GOT3 (cell line): ENCODE data around the gene LDHAL6A.
"Not testable (repeated sequence)": the region's sequence is repeated elsewhere in the genome, so short reads cannot be mapped to it uniquely, and the experiment has no call there.

Source experiments
- DNase-seq: peaks from one replicate; lab custom pipeline; 2025; ENCODE audit warnings: mixed read lengths; lab: John Stamatoyannopoulos, UW

The LDHAL6A gene

DNA sequence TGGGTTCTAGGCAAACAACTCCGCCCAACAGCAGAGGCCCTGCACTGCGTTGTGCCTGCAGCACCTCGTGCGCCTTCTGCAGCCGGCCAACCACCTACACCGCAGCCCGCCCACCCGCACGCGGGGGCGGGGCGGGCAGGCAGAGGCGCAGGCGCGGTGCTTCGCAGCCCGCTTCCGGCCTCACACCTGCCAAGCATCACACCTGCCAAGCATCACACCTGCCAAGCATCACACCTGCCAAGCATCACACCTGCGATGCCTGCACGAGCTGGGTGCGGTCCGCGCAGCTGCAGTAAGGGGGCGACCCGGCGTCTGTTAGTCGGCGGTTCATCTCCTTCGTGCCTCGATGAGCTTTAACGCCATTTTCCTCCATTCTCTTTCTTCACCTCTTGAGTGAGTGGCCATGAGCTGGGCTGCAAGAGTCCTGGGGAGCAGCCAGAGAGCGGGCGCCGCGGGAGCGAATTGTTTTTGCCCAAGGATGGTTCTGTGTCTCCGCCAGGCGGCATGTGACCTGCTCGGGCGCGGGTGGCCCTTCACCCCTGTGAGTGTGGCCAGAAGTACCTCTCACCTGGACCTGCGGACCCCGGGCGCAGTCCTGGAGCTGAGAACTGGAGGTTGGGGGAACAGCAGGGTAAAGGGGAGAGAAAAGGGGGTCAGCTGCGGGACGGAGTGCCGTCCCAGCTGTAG lies at the start of gene LDHAL6A:
Gene LDHAL6A, plus strand, starts transcription at position 171 of the 687 bp plus-strand sequence. CDS start 825 bp downstream, outside the sequence.
- no peak for DNase-seq

DNA sequence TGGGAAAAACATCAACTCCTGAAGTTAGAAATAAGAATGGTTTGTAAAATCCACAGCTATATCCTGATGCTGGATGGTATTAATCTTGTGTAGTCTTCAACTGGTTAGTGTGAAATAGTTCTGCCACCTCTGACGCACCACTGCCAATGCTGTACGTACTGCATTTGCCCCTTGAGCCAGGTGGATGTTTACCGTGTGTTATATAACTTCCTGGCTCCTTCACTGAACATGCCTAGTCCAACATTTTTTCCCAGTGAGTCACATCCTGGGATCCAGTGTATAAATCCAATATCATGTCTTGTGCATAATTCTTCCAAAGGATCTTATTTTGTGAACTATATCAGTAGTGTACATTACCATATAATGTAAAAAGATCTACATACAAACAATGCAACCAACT lies 48.3 kb upstream of the LDHAL6A start:
- not testable (repeated sequence) for DNase-seq

DNA sequence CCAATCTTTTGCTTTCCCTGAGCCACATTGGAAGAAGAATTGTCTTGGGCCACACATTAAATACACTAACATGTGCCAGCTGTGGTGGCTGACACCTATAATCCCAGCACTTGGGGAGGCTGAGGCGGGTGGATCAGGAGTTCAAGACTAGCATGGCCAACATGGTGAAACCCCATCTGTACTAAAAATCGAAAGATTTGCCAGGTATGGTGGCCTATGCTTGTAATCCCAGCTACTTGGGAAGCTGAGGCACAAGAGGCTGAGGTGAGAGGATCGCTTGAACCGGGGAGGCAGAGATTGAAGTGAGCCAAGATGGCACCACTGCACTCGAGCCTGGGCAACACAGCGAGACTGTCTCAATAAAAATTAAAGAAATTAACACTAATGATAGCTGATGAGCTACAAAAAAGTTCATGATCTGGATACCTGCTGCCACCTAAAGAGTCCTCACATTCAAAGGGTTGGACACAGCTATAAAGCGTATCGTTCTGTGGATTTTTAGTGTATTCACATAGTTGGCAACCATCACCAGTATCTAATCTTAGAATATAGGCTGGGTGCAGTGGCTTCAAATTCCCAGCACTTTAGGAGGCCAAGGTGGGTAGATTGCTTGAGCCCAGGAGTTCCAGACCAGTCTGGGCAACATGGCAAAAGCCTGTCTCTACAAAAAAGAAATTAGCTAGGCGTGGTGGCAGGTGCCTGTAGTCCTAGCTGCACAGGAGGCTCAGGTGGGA lies 46.9 kb upstream of the LDHAL6A start:
- no peak for DNase-seq

DNA sequence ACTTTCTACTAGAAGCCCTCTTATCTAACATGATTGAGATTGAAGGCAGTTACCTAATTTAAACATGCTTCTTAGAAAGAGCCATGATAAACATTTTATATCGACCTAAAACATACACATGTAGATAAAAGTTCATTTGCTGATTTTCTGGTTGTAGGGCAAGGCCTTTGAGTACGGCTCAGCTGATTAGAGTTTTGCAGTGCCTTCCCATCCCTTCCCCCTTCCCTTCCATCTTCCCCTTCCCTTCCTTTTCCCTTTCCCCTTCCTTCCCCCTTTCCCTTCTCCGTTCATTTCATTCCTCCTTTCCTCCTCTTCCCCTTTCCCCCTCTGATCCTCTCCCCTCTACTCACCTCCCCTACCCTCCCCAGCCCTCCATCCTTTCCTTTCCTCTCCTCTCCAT lies 39.2 kb upstream of the LDHAL6A start:
- DNase-seq, result no peak

DNA sequence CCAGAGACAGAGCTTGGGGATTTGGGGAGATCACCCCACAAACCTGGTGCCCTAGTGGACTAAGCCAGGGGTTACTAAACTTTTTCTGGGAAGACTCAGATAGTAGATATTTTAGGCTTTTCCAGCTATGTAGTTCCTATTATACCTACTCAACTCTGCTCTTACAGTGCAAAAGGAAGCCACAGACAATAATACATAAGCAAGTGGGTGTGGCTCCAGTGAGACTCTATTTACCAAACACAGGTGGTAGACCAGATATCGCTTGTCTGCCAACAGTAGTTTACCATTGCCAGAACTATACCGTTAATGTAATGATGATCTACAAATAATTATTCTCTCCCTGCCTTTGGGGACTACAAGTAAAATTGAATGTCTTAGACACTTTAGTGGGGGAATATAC lies 36.6 kb upstream of the LDHAL6A start:
- DNase-seq, result no peak

DNA sequence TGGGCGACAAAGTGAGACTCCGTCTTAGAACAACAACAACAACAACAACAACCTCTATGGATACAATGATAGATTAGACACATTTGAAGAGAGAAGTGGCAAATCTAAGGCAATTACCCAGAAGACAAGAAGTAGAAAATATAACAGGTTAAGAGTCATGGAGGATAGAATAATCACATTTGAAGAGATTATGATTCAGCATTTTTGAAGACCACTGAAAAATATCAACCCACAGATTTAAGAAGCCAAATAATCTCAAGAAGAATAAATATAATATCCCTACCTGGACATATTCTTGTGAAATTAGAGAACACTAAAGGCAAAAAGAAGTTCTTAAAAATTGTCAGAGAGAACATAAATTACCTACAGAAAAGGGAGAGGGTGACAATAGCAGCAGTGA lies 35.6 kb upstream of the LDHAL6A start:
- DNase-seq, result no peak

DNA sequence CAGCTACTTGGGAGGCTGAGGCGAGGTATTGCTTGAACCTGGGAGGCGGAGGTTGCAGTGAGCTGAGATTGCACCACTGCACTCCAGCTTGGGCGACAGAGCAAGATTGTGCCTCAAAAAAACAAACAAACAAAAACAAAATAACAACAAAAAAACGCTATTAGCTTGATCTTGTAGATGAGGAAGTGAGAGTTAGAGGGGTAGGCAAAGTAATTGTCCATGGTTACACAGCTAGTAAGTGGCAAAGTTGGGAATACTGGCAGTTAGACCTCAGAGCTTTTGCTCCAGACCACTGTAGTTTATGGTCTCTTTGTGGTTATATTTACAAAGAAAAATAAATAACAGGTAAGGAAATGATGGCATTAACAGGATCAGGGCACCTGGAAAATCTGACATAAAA lies 28.4 kb upstream of the LDHAL6A start:
- no peak for DNase-seq

DNA sequence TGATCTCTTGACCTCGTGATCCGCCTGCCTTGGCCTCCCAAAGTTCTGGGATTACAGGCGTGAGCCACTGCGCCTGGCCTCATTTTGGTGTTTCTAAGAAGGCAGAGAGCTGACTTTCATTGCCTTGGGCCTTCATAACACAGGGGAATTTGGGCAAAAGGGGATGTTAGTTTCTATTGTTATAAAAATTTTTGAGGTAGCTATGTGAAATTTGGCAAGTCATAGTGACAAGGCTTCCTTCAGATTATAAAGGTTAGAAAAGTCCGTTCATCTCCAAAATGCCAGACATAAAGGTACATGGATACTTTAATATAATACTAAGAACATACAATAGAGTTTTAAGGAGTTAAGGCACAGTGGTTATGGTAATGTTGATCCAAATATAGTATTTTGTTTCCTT lies 26.3 kb upstream of the LDHAL6A start:
- DNase-seq, result no peak

DNA sequence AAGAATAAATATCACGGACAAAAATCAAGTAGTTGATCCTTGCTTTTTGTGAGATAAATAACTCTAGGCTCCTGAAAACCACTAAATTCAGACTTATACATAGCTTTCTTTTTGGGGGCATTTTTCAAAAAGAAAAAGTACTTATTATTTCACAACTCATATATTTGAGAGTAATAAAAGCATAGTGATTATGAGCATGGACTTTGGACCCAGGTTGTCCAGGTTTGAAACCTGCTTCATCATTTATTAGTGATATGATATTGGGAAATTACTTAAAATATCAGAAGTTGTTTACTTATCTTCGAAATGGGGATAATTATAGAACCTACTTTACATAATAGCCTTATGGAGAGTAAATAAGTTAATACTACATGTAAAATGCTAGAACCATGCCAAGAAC lies 17.0 kb upstream of the LDHAL6A start:
- DNase-seq, result no peak

DNA sequence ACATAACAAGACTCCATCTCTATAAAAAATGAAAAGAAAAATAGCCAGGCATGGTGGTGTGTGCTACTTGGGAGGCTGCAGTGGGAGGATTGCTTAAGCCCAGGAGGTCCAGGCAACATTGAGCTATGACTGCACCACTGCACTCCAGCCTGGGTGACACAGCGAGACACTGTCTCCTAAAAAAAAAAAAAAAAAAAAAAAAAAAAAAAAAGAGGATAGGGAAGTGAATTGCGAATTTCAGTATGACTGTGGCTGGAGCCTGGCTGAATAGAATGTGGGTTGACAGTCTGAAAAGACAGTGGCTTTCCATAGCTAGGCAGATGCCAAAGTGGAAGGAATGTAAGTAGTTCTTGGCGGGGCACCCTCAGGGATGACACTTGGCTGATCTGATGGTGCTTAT lies 6.4 kb upstream of the LDHAL6A start:
- DNase-seq, result no peak

DNA sequence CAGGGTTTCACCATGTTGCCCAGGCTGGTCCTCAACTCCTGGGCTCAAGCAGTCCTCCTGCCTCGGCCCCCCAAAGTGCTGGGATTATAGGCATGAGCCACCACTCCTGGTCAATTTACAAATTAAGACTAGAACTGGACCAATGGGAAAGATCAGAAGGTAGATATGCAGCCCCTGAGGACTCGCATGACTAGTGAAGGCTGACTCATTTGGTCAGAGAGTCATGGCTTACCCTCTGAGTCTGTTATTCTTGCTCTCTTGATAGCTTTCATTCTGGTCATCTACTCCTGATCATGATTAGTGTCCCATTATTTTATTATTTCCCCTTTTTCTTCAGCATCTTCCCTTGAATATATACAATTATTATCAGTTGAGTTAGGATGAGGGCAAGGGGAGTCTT lies 2.7 kb upstream of the LDHAL6A start:
- no peak for DNase-seq

DNA sequence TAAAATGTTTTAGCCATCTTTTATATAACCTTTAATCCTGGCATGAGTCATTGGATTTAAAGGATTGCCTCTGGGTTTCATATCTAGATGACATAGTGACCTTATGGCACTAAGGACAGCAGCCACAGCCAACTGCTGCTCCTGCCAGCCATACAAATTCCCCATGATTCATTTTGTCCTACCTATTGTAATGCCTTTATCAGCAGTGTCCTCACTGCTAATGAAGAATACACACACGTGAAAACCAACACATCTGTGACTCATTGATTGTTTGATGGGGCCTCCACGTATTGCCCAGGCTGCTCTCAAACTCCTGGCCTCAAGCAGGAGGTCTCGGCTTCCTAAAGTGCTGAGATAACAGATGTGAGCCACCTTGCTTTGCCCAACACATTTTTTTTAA lies 1.8 kb downstream of the LDHAL6A start:
- no peak for DNase-seq

DNA sequence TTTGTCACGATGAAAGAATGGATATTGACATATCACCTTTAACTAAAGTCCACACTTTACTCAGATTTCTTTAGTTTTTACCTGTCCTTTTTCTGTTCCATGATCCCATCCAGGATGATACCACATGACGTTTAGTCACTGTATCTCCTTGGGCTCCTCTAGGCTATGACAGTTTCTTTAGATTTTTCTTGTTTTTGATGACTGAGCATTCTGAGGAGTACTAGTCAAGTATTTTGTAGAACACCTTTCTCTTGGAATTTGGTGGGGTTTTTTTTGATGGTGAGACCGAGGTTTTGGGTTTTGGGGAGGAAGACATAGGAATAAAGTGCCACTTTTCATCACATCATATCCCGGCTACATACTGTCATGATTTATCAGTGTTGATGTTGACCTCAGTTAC lies 4.0 kb downstream of the LDHAL6A start:
- no peak for DNase-seq

DNA sequence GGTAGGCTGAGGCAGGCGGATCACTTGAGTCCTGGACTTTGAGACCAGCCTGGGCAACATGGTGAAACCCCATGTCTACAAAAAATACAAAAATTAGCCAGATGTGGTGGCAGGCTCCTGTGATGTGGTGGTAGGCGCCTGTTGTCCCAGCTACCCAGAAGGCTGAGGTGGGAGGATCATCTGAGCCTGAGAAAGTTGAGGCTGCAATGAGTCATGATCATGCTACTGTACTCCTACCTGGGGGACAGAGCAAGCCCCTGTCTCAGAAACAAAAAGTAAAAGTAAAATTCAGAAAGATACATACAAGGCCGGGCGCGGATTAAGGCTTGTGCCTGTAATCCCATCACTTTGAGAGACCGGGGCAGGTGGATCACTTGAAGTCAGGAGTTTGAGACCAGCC lies 6.3 kb downstream of the LDHAL6A start:
- DNase-seq, result no peak

DNA sequence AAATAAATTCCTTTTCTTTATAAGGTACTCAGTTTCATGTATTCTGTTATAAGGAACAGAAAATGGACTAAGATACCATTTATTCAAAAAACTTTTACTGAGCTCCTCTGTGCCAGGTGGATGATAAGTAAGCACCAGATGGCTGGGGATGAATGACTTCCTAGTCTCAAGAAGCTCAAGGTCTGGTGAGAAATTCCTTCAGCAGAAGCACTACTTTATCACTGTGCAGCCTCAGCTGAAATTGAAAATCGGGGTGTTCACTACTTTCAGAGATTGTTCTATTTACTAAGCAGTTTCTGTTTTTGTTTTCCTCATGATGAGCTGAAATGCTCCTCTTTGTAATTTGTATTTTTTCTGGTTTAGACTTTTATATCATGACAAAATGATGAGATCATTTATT lies 7.8 kb downstream of the LDHAL6A start:
- no peak for DNase-seq

DNA sequence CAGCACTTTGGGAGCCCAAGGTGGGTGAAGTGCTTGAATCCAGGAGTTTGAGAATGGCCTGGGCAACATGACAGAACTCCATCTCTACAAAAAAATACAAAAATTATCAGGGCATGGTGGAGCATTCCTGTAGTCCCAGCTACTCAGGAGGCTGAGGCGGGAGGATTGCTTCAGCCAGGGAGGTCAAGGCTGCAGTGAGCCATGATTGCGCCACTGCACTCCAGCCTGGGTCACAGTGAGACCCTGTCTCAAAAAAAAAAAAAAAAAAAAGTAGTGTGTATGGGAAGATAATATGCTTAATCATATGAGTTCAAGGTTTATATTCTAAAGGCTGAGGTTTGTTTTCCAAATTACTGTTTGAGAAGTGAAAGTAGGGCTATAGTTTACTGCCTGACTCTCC lies 10.7 kb downstream of the LDHAL6A start:
- no peak for DNase-seq

DNA sequence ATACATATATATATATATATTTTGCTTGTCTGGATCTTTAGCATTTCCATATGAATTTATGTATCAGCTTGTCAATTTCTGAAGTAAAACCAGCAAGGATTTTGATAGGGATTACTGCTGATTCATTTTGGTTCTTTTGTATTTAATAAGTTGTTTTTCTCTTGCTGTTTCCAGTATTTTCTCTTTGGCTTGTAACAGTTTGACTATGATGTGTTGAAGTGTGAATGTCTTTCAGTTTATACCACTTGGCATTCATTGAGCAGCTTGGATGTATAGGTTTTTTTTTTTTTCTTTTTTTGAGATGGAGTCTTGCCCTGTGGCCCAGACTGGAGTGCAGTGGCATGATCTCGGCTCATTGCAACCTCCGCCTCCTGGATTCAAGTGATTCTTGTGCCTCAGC lies 12.4 kb downstream of the LDHAL6A start:
- no peak for DNase-seq

DNA sequence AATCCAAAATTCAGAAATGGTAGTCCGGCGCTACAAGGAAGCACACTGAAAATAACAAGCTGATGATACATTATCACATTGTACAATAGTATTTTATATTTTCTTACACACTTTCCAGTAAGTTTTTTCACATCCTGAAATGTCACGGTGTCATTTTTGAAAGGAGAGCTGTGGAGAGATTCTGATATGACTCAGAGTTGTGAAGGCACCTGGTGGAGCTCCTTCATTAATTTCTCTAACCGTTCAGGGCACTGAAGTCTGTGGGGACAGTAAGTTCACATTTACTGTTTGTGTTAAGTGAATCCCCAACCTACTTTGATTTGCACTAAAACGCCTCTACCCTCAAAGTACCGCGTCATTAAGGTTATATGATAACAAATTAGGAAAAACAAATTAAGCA lies 13.3 kb downstream of the LDHAL6A start:
- DNase-seq, result no peak

DNA sequence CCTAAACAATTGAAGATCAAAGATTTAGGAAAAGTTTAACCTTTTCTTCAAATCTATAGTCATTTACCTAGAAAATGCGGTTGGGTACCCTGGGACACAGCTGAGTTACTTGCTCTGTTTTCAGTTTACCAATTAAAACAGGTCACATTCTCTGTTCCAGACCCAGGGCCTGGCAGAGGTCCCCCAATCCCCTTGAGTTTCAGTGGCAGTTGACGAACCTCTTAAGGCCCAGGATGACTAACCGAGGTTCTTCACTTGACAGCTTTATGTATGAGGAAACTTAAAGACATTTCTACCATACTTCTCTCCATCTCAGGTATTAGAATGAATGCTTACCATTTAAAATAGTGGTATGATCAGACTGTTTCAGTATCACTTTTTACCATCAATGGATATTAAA lies 16.3 kb downstream of the LDHAL6A start:
- no peak for DNase-seq

DNA sequence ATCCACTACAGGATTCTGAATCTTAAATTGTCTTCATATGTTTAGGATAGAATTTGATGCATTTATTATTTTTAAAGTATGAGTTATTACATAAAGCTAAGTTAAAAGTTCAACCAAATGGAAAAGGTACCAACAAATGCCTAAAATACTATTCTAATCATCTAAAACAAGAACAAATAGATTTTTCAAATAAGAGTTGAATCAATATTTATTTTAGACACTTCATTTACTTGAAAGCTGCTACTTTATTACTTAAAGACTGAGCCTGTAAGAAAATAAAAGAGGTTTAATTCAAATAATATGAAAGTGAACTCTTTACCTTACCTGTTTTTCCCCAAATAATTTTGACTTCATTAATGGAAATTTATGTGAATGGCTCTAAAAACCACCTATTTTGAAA lies 16.9 kb downstream of the LDHAL6A start:
- no peak for DNase-seq

DNA sequence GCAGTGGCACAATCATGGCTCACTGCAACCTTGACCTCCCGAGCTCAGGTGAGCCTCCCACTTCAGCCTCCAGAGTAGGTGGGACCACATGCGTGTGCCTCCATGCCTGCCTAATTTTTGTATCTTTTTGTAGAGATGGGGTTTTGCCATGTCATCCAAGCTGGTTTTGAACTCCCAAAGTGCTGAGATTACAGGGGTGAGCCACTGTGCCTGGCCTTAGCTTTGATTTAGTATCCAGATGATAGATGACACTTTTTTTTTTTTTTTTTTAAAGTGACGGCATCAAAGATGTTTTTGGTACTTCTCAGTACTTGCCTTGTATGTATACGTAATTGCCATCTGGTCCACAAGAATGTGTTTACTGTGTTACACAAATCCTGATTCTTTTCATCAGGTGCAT lies 23.4 kb downstream of the LDHAL6A start:
- DNase-seq, result no peak

DNA sequence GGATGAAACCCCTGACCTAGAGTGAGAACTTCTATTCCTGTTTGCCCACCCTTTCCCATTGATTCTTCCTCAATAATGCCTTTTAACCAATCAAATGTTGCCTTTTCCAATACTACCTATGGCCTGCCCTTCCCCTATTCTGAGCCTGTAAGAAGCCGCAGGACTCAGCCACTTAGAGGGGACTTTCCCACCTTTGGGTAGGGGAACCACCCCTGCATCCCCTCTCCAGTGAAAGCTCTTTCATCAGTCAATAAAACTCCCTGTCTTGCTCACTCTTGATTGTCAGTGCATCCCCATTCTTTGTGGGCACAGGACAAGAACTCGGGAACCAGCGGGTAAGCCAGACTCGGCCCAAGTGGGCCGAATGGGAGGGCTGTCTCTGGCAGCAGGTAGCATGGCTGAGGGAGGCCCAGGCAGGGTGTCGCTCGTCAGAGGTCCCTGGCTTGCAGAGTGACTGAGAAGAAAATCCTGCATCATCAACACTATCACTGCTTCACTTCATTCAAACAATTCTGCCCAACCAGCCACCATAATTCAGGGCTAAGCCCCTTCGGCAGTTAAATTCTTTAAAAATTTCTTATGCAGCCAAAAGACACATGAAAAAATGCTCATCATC lies 30.4 kb downstream of the LDHAL6A start:
- DNase-seq, result no peak

DNA sequence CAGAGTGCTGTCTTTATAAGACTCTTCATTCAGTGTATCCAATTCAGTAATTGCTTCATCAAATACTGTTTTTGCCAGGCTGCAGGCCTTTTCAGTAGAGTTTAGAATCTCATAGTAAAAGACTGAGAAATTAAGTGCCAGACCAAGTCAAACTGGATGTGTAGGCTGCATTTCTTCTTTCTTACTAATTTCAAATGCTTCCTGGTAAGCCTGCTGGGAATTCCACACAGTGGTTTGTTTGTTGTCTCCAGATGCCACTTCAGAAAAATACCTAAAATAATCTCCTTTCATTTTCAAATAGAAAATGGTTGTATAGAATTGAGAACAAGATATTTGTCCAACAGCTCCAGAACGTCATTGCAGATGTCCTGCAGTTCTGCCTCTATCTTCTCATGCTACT lies 34.7 kb downstream of the LDHAL6A start:
- DNase-seq, result no peak
